HG02885 (cell line): ENCODE data around the gene KCNMB3.
"Not testable (repeated sequence)": the region's sequence is repeated elsewhere in the genome, so short reads cannot be mapped to it uniquely, and the experiment has no call there.

Experiments used
- ATAC-seq: cut with Tn5 transposase; IDR thresholded peaks from one replicate; pipeline ENCODE4 v1.9.1; 2021; ENCODE audit warnings: mild to moderate bottlenecking; ENCODE audit not compliant: unreplicated experiment, poor library complexity

The KCNMB3 gene

GRCh38 chr3:179218213-179218612 lies 32.7 kb downstream of the KCNMB3 start:
- ATAC-seq = not testable (repeated sequence)

- ATAC-seq = not testable (repeated sequence)
Observed at GRCh38 chr3:179215550-179215949, 35.4 kb downstream of the KCNMB3 start.

GRCh38 chr3:179200790-179201189 lies 50.1 kb downstream of the KCNMB3 start:
- ATAC-seq = no peak

GRCh38 chr3:179196700-179197099 lies 54.2 kb downstream of the KCNMB3 start:
- no peak for ATAC-seq

- peak; percentile 92 for ATAC-seq
Observed at GRCh38 chr3:179196098-179196497, 54.8 kb downstream of the KCNMB3 start.

- ATAC-seq = no peak
Observed at GRCh38 chr3:179194931-179195330, 56.0 kb downstream of the KCNMB3 start.
